EL (cell line): ENCODE results near the gene MOGAT3.

ENCODE experiments used
- DNase-seq: peaks from one replicate; pipeline ENCODE4 v3.0.0-alpha.2; 2016

MOGAT3 gene, protein sequence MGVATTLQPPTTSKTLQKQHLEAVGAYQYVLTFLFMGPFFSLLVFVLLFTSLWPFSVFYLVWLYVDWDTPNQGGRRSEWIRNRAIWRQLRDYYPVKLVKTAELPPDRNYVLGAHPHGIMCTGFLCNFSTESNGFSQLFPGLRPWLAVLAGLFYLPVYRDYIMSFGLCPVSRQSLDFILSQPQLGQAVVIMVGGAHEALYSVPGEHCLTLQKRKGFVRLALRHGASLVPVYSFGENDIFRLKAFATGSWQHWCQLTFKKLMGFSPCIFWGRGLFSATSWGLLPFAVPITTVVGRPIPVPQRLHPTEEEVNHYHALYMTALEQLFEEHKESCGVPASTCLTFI

DNA sequence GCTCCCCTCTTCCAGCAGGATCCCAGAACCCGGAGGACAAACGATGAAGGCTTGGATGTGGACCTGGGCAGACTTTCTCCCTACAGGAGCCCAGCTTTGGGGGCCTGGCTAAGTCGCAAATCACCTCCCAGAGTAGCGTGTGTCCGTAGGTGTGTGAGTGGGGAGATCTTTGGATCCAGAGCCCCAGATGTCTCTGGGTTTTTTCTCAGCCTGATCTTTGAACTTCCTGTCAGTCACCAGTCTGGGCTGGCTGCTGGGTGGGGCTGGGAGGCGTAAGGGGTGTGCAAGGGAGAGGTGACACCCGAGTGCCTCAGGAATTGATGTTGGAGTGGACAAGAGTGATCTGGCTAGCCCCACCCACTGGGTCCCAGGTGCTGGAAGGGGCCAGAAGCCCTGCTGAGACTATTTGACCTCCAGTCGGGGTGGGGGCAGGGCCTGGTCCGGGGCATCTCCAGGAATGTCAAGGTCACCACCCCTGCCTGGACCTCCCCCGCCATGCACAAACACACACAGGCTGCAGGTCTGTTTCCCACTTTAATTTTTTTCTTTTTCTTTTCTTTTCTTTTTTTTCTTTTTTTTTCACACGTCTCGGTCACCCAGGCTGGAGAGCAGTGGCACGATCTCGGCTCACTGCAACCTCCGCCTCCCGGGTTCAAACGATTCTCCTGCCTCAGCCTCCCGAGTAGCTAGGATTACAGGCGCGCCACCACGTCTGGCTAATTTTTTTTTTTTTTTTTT lies at the start of gene MOGAT3:
Gene MOGAT3, minus strand, starts transcription at position 175 of the 738 bp plus-strand sequence. CDS start 182 bp downstream, outside the sequence.
- no peak for DNase-seq

DNA sequence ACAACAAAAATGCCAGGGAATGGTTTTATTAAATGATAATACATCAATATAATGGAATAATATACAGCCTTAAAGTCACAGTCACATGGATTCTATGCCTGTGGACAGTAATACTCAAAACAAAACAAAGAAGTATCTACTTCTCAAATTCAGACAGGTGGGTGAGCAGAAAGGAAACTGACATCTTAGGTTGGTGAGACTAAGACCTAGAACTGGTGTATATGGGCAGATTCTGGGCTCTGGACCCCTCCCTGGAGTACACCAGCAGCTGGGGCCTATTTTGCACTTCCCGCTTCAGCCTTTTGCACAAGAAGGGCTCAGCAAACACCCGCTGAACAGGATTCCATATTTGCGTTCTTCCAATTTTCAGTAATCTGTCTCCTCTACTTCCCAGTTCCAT lies 49.5 kb upstream of the MOGAT3 start:
- DNase-seq = no peak

DNA sequence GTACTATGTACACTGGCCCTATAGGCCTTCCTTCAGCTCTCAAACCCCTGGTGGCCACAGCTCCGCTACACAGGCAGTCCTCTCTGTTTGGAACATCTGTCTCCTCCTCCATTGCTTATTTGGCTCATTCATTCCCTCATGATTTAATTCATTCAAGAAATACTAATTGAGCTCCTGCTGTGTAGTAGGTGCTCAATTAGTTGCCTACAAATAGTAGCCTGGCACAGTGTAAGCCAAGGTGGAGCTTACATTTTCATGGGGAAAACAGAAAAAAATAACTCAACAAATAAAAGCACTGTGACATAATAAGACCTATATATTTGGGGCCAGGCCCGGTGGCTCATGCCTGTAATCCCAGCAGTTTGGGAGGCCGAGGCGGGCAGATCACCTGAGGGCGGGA lies 47.4 kb upstream of the MOGAT3 start:
- DNase-seq = no peak

DNA sequence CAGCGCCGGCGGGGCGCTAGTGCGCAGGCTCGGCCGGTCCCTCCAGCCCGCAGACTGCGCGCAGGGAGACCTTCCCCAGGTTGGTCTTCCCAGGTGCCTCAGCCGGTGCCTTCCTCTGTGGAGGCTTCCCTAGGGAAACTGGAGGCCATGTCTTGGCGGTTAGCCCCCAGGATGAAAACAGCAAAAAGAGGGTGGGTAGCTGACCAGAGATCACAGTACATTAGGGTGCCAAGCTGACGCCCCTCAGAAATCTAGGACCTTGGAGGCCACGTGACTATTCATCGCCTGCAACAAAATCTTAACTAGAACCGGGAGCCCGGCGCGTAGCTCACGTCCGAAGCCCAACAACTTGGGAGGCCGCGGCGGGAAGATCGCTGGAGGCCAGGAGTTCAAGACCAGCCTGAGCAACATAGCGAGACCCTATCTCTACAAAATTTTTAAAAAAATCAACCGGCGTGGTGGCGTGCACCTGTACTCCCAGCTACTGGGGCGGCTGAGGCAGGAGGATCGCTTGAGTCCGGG lies 44.4 kb upstream of the MOGAT3 start:
- no peak for DNase-seq

DNA sequence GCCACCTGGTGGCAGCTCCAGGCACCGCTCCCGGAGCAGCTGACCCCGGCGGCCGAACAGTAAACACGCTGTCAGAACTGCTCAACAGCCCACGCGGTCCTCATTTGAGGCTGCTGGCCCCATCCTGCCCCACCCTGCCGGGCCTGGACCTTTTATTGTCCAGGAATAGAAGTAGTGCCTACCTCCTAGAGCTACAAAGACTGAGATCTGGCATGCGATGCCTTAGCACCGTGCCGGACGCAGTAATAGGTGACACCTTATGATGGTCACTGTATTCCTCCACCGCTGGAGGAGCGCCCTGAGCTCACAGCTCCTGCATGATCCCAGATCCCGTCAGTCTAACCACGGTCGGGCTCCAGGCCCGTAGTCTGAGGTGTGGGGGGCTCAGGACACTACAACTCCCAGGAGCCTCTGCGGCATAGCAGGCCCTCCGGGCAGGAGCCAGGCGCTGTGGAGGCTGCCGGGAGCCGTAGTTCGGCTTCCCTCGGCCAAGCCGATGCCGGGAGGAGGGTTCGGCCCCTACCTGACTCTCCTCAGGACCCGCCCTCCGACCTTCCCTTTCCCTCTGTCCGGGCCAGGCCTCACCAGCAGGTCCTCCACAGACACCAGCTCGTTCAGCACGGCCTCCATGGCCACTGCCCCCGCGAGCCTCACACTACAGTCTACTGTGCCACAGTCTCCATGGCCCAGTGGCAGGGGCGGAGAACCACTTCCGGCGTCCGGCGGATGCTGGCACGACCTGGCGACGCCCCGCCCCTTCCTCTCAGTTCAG lies 43.7 kb upstream of the MOGAT3 start, which contains the start of gene FIS1:
Gene FIS1, minus strand, starts transcription at position 707 of the 772 bp plus-strand sequence. Its CDS starts 77 bp downstream, at position 630.
- DNase-seq = peak; percentile 88

DNA sequence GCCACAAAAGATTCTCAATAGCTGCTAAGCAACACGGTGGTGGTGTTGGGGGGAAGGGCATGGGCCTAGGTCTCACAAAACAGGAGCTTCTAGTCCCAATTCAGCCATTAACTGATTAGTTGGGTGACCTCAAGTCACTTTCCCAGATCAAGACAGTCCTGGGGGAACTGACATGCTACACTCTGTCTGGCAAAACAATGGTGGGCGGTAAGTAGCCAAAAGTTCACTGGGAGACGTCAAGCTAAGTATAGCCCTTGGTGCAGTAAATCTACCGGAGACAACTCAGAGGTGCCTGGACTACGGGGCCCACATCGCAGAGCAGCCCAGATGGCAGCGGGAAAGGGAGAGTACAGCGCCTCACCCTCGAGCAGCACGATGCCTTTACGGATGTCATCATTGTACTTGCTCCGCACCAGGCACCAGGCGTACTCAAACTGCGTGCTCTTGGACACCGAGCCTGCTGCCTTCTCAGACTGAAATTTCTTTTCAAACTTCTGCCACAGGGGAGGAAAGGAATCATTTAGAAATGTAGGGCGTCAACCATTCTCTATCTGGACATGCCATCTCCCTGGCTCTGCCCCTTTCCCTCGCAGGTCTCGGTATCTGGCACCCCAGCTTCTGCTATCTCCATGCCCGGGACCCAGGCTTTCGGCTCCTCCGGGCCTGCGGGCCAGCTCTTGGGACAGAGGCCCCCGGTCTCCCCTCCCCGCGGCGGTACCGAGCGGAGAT lies 43.0 kb upstream of the MOGAT3 start:
- DNase-seq = no peak

DNA sequence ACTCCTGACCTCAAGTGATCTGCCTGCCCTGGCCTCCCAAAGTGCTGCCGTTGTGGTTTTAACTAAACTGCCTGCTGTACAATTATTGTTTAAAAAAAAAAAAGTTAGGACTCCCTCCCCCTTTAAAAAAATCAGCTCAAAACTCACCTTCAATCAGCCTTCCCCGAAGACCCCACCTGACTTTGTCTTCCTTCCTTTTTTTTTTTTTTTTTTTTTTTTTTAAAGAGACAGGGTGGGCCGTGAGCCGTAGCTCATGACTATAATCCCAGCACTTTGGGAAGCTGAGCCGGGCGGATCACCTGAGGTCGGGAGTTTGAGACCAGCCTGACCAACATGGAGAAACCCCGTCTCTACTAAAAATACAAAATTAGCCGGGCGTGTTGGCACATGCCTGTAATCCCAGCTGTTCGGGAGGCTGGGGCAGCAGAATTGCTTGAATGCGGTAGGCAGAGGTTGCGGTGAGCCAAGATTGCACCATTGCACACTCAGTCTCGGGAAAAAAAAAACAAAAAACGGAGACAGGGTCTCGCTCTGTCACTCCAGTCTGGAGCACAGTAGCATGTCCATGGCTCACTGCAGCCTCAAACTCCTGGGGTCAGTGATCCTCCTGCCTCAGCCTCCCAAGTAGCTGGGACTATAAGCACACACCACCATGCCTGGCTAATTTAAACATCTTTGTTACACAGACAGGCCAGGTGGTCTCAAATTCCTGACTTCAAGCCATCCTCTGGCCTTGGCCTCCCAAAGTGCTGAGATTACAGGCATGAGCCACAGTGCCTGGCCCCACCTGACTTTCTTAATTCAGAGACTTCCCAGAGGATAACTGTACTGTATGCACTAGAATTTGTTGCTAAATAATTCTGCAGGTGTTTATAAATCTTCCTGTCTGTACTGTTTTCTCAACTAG lies 40.9 kb upstream of the MOGAT3 start:
- no peak for DNase-seq

DNA sequence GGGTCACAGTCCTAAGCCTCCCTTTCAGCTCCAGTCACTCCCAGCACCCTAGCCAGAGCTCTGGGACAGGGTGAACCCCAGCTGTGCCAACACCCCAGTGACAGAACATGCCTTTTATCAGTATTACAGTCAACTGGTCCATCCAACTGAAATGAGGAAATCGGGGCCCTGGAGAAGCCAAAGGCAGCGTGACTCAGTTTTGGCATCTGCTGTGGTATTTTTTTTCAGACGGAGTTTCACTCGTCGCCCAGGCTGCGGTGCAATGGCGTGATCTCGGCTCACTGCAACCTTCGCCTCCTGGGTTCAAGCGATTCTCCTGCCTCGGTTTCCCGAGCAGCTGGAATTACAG lies 40.2 kb upstream of the MOGAT3 start:
- DNase-seq = no peak

DNA sequence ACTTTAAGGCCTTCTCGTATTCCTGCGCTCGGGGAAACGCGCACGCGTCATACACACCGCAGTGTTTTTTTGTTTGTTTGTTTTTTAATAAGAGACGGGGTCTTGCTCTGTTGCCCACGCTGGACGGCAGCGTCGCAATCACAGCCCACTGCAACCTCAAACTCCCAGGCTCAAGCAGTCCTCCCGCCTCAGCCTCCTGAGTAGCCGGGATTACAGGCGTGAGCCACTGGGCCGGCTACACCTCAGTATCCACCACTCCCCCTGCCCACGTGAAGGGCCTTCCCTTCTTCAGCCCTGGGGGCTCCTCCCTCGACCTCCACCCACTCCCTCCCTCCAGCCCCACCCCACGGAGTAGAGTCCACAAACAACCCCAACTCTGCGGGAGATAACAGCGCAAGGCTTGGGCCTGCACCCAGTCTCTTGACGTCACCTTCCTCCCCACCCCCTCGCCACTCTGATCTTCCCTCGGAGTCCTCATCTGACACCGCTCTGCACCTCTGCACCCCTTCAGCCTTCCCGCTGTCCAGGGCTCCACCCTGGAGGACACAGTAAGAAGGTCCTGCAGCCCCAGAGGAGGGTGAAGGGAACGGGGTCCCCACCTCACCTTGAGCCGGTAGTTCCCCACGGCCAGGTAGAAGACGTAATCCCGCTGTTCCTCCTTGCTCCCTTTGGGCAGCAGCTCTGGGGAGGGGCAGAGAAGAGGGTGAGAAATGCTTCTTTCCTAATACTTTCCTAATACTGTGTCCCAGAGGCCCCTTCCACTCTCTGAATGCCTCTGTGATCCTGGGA lies 39.6 kb upstream of the MOGAT3 start:
- DNase-seq = no peak

DNA sequence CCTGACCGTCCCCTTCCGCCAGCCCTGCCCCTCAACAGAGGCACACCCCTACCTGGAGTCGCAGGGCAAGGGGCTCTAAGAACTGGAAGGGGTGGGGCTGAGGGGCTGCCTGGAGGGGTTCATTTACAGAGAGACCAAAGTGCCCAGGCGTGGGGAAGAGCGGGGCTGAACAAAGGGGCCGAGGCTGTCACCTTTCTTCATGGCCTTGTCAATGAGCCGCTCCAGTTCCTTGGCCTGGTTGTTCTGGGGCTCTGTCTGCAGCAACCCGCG lies 39.0 kb upstream of the MOGAT3 start:
- no peak for DNase-seq

DNA sequence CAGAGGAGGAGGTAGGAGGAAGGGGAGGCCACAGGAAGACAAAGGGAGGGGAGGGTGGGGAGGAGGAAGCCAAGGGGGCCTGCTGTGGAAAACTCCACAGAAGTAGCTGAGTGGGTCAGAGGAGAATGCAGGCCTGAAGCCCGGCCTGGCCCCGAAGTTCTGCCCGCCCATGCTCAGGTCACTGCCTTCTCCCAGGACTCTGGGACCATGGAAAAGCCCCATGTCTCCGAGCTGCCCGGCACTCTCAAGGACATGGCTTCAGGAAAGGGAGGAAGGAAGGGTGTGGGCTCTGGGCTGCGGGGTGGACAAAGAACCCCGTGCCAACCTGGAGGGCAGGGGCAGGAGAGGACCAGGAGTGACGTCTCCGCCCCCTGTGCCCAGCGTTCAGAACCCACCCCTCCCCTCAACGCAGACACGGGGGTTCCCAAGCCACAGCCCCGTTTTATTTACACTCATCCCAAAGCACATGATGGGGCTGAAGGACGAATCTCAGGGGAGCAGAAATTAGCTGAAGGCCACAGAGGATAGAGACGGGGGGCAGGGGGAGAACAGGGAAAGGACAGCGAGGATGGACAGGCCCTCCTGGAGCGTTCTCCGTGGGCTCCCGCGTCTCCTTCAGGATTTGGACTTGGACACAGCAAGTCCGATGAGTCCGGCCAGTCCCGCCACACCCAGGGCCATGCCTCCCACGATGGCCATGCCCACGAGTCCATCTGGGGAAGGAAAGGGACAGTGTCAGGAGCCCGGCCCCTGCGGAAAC lies 38.5 kb upstream of the MOGAT3 start:
- no peak for DNase-seq

DNA sequence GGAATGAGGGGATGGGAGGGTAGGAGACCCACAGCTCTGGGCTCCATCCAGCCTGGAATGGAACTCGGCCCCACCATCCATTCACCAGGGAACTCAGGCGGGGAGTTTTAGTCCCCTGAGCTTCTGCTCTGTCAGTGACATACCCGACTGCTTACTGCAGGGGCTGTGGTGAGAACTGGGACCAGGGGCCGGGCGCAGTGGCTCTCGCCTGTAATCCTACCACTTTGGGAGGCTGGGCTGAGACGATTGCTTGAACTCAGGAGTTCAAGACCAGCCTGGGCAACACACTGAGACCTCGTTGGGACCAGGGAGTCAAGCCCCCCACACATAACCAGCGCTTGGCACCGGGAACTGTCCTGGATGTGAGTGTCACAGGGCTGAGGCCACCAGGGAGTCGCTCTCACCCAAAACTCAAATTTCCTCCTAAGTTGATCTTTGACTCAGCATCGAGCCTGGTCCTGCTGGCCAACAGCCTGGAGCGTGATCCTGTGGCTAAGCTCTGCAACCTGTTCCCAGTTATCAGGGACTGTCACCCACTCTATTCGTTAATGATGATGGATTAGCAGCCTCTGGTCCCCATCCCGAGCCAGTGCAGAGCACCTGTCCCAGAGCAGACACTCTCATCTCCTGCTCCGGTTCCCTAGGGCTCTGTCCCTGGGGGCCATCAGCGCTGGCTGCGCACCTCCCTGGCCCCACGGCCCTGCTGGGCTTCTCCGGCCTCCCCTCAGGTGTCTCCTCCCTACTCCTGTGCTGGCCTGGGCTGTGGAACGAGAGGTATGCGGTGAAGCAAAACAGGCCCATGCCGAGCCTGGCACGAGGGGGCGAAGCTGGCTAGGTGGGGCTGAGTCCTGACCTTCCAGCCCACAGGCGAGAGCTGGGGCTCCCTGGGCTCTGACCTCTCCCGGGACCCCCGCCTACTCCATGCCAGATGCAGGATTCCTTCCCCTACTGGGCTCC lies 37.7 kb upstream of the MOGAT3 start:
- DNase-seq = no peak

DNA sequence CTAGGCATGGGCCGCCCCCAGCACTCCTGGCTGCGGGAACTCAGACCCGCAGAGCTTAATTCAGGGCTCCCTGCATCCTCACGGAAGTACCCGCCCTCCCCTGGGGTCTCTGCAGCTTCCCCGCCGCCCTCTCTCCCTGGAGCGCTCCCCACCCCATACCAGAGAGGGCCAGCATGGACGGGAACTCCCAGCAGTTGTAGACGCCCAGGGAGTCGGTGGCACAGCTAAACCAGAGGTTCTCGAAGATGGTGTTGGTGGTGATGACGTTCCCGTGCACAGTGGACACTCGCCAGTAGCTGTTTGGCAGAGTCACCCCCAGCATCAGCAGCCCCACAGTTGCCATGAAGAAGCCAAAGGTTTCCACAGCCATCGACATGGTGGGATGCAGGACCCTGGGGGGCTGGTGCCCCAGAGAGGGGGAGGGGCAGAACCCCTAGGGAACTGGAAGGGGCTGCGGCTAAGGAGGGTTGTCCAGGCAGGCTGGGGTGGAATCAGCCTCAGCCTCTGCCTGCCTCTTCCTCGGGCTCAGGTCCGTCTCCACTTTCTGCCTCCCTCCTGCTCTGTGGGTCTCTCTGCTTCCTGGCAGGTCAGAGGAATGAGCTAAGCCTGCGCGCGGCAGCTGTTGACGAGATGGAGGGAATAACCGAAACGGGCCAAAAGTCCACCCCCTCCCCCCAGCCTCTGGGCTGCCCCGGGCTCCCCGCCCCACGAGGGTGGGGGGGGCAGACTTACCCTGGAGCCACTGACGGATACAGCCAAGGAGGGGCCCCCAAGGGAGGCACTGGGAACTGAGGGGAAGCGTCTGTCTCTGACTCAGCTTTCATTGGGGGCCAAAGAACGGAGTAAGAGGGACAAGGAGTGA lies 36.6 kb upstream of the MOGAT3 start, which contains the start of gene CLDN15:
Gene CLDN15, minus strand, starts transcription at position 597 of the 862 bp plus-strand sequence. Its CDS starts 221 bp downstream, at position 376.
- DNase-seq = no peak

DNA sequence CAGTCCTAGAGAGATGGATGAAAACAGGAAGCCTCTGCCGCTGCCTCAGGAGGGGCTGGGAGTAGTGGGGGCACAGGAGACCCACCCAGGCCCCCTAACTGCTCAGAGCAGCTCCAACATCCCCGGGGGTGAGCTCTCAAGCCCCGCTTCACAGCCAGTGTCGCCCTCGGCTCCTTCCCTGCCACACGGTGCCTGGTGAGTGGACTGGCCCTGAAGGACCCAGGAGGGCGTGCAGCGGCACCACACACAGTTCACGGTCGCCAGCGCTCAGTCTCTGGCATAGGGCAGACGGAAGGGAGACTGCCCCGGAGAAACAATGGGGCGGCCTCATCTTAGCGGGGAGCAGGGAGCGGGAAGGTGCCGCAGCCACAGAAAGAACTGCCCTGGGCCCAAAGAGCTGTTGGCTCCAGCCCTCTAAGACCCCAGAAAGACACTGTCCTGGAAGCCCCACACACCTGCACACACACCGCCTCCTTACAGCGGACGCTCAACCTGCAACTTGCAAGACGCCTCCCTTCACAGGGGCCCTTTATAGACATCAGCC lies 35.5 kb upstream of the MOGAT3 start:
- no peak for DNase-seq

DNA sequence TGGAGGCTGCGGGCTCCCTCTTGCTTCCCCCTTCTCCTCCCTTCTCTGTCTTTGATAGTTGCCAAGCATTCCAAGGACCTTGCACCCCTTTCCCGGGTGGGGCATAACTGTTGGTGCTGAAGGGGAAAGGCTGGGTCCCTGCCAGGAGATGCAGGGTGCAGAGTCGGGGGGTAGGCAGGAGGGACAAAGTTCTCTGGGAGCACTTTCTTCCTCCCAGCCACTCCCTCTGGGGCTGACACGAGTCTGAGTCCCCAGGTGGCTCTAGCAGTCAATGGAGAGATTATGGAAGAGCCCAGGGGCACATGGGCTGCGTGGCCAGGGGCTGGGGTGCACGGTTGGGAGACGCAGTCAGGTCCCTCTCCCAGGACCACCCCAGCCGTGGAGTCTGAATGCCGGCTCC lies 34.7 kb upstream of the MOGAT3 start:
- no peak for DNase-seq

DNA sequence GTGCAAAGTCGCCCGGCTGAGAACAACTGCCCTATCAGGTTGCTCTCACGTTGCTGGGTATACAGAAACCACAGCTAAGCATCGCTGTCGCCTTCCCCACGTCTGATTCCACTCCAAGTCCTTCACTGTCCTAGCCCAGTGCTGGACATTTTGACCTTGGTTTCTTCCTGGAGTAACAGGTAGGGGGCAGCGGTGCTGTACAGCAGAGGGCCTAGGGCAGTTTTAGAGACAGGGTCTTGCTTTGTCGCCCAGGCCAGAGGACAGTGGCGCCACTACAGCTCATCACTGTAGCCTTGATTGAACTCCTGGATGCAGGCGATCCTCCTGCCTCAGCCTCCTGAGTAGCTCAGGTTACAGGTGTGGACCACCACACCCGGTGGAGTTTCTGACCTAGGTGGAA lies 34.2 kb upstream of the MOGAT3 start:
- DNase-seq = no peak

DNA sequence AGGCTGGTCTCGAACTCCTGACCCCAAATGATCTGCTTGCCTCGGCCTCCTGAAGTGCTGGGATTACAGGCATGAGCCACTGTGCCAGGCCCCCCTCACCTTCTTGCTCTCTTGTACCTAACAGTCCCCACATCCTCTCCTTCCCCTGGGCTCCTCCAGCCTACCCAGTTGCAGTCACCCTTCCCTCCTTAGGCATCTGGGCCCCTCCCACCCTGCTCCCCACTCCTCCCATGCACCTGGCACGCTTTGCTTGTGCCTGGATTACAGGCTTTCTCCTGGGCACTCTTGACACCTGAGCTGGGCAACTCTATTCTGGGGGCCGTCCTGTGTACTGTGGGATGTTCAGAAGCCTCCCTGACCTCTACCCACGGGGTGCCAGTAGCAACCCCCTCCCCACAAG lies 33.8 kb upstream of the MOGAT3 start:
- DNase-seq = no peak
